Upper lobe of right lung (tissue), 1 donor: Measurements from ENCODE around the gene MARK1. TPM values are rescaled to one million over a fixed set of nuclear protein-coding genes. Genes with fewer than 3 reads are reported as not detected.

Experiments
- ATAC-seq: fragments of 200-7000 bp; cut with Tn5 transposase; one replicate; pipeline ENCODE4 v1.9.1; 2020; ENCODE audit warnings: mild to moderate bottlenecking, moderate library complexity
- DNase-seq: peaks from one replicate; pipeline ENCODE4 v3.0.0-alpha.2; 2020
- H3K27ac ChIP-seq: fragments of 200-600 bp; one replicate; pipeline ENCODE4 v1.8.0; 2022
- H3K27me3 ChIP-seq: fragments of 200-600 bp; one replicate; pipeline ENCODE4 v1.8.0; 2022; ENCODE audit warnings: mild to moderate bottlenecking
- H3K36me3 ChIP-seq: fragments of 200-600 bp; one replicate; pipeline ENCODE4 v1.8.0; 2022
- H3K4me1 ChIP-seq: fragments of 200-600 bp; one replicate; pipeline ENCODE4 v1.8.0; 2022
- H3K4me3 ChIP-seq: fragments of 200-600 bp; one replicate; pipeline ENCODE4 v1.8.0; 2022; ENCODE audit warnings: mild to moderate bottlenecking
- H3K9me3 ChIP-seq: fragments of 200-600 bp; one replicate; pipeline ENCODE4 v1.8.0; 2022
- intact Hi-C: fragments of 100-400 bp; cut with DNase I; formaldehyde crosslinking; loops from one replicate; pipeline ENCODE4 v1.11.0; 2022
- total RNA-seq: library from RNA; stranded (reverse); fragmentation: NEBNext Ultra II Directional; extraction: Animal tissue kit (Norgen Biotek cat#: 25700); gene quantifications from one replicate; pipeline ENCODE4 v1.2.1, GENCODE V29; 2021
- TF ChIP-seq, protein P1 (sequence below): fragments of 200-600 bp; IDR thresholded peaks from one replicate; pipeline ENCODE4 v1.8.0; 2022; ENCODE audit warnings: antibody characterized with exemption
- donor health status: DM: no; HTN: yes; CAD: no; lungs with severe emphysema.

Gene MARK1
- total RNA-seq, 1 donor from 2014 or later, result 2.3 TPM

DNA sequence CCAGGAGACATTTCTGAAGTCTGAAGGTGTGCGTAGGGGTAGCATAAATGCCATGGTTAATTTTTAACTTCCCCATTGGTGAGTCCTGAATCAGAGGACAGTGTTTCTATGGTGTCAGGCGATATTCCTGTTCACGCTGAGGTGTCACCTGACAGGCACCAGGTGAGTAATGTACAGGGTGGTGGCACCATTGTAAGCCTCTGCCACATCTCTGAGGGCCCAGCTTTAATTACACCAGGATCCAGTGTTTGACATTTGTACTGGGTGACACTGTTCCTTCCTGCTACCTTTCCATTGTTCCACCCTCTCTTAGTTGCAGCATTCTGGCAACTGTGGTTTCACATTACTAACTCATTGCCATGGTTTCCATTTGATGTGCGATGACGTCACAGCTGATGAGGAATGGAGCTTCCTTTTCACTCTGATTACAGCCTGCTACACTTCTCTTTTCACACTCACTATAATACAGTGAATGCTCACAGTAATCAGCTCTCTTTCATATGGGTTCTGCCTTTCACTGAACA, 40.6 kb upstream of the MARK1 start:
- ATAC-seq (peak; percentile 17), DNase-seq (no peak)
- Histone ChIP-seq H3K27ac (no peak overlapping the region), H3K9me3 (no peaks in the 10 kb centered on the region), H3K4me1 (no peaks in the 10 kb centered on the region), H3K4me3 (no peak overlapping the region), H3K27me3 (no peaks in the 10 kb centered on the region), H3K36me3 (no peaks in the 10 kb centered on the region)
- TF ChIP-seq, protein P1, sequence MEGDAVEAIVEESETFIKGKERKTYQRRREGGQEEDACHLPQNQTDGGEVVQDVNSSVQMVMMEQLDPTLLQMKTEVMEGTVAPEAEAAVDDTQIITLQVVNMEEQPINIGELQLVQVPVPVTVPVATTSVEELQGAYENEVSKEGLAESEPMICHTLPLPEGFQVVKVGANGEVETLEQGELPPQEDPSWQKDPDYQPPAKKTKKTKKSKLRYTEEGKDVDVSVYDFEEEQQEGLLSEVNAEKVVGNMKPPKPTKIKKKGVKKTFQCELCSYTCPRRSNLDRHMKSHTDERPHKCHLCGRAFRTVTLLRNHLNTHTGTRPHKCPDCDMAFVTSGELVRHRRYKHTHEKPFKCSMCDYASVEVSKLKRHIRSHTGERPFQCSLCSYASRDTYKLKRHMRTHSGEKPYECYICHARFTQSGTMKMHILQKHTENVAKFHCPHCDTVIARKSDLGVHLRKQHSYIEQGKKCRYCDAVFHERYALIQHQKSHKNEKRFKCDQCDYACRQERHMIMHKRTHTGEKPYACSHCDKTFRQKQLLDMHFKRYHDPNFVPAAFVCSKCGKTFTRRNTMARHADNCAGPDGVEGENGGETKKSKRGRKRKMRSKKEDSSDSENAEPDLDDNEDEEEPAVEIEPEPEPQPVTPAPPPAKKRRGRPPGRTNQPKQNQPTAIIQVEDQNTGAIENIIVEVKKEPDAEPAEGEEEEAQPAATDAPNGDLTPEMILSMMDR, result no peak
- intact Hi-C loops, result no loop called here

DNA sequence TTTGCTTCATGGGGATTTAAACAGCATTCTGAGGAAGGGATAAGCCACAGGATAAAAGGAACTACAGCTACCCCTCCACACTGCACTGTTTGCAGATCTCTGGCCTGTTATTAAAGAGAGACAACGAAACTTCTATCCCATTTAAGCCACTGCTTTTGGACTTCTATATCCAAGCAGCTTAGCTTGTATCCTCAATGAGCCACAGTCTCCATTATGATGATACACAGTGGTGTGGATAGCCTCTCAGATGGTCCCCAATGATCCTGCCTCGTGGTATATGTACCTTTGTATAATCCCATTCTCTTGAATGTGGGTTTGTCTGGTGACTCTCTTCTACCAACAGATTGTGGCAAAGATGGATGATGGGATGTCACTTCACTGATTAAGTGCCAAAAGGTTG, 36.0 kb upstream of the MARK1 start:
- DNase-seq (no peak), ATAC-seq (no peak)
- H3K9me3 ChIP-seq, result no peaks in the 10 kb centered on the region
- H3K27ac ChIP-seq, result no peak overlapping the region
- H3K4me3 ChIP-seq, result no peak overlapping the region
- intact Hi-C loops, result no loop called here
- no peaks in the 10 kb centered on the region for H3K4me1 ChIP-seq
- no peaks in the 10 kb centered on the region for H3K36me3 ChIP-seq
- TF ChIP-seq, protein P1, result no peak
- no peaks in the 10 kb centered on the region for H3K27me3 ChIP-seq

DNA sequence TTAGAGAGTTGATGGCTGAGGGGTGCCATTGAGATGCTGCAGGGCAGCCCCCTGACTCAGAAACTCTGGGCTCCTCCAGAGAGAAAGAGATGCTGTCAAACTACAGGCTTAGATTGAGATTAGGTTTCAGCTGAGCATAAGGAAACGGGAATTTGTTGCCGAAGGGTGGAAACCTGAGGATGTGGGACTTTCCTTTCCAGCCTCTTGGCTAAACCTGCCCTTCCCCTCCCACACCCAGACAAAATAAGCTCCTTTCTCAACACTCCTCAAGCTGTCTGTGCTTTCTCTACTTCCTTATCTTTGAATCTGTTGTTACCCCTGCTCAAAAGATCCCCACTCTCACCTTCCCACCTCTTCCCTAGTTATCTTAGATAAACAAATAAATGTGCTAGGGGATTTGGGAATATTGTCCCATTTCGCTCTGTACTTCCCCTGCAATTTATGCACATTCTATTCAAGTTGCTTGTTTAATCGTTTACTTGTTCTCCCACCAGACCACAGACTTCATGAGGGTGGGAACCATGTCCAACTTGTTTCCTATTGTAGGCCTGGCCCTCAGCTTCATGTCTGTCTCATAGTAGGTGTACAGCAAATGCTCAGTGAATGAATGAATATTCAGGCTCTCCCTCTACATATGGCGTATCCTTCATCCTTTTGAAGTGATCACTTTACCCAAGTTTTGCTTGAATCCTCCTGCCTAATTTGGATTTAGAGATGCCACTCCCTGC, 30.6 kb upstream of the MARK1 start:
- no peaks in the 10 kb centered on the region for H3K27me3 ChIP-seq
- no peak overlapping the region for H3K4me3 ChIP-seq
- ATAC-seq (no peak), DNase-seq (no peak)
- H3K4me1 ChIP-seq, result no peaks in the 10 kb centered on the region
- intact Hi-C loops, result no loop called here
- TF ChIP-seq, protein P1, result no peak
- no peaks in the 10 kb centered on the region for H3K9me3 ChIP-seq
- H3K36me3 ChIP-seq, result no peaks in the 10 kb centered on the region
- H3K27ac ChIP-seq, result no peak overlapping the region

DNA sequence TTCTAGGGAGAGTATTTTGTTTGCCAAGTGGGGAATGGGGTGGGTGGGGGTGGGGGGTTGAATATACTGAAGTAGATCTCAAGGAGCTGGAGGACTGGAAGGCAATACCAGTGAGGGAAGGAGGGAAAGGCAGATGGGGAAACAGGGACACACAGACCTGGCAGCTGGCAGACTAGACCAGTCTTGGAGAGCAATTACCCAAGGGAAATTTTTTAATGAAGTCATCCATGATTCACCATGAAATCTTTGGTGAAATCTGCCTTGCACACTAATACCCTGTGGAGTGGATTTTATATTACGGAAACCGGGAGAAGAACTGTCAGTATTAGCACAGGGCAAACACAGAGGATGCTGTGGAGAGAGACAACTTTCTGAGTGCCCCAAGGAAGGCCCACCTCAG, 29.7 kb upstream of the MARK1 start:
- Histone ChIP-seq H3K9me3 (no peaks in the 10 kb centered on the region), H3K4me1 (no peaks in the 10 kb centered on the region), H3K36me3 (no peaks in the 10 kb centered on the region), H3K27me3 (no peaks in the 10 kb centered on the region), H3K27ac (no peak overlapping the region), H3K4me3 (no peak overlapping the region)
- no peak for ATAC-seq
- TF ChIP-seq, protein P1, result no peak
- intact Hi-C loops, result no loop called here
- DNase-seq, result no peak

DNA sequence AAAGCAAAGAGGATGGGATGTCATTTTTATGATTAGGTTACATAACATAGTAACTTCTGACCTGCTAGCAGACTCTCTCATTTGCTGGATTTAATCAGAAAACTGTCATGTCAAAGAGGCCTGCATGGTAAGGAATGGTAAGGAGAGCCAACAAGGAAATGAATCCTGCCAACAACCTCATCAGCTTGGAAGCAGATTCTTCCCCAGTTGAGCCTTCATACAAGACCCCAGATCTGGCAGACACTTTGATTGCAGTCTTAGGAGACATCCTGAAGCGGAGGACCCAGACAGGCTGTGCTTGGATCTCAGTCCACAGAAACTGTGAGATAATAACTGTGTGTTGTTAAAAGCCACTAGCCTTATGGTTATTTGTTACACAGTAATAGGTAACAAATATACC, 27.6 kb upstream of the MARK1 start:
- Histone ChIP-seq H3K36me3 (no peaks in the 10 kb centered on the region), H3K4me1 (no peaks in the 10 kb centered on the region), H3K9me3 (no peaks in the 10 kb centered on the region), H3K4me3 (no peak overlapping the region), H3K27ac (no peak overlapping the region), H3K27me3 (no peaks in the 10 kb centered on the region)
- no peak for ATAC-seq
- DNase-seq, result no peak
- TF ChIP-seq, protein P1, result no peak
- intact Hi-C loops, result no loop called here
